Left ventricle myocardium inferior (tissue), 1 donor: ENCODE data around the gene ETS2. TPM values are rescaled to one million over a fixed set of nuclear protein-coding genes. Genes with fewer than 3 reads are reported as not detected.

Source experiments
- DNase-seq: peaks from one replicate; pipeline ENCODE4 v3.0.0-alpha.2; 2020
- H3K27ac ChIP-seq: fragments of 200-600 bp; replicated peaks from 2 replicates; pipeline ENCODE4 v1.8.0; 2021
- H3K27me3 ChIP-seq: fragments of 200-600 bp; 2 replicates; pipeline ENCODE4 v1.8.0; 2021; ENCODE audit warnings: low read depth
- H3K36me3 ChIP-seq: fragments of 200-600 bp; 2 replicates; pipeline ENCODE4 v1.8.0; 2021
- H3K4me1 ChIP-seq: fragments of 200-600 bp; 2 replicates; pipeline ENCODE4 v1.8.0; 2021
- H3K4me3 ChIP-seq: fragments of 200-600 bp; 2 replicates; pipeline ENCODE4 v1.8.0; 2021; ENCODE audit warnings: mild to moderate bottlenecking, moderate library complexity
- H3K9me3 ChIP-seq: fragments of 200-600 bp; replicated peaks from 2 replicates; pipeline ENCODE4 v1.8.0; 2021
- CTCF ChIP-seq: fragments of 200-600 bp; IDR thresholded peaks from 2 replicates; pipeline ENCODE4 v1.8.0; 2021; ENCODE audit warnings: antibody characterized with exemption, mild to moderate bottlenecking, borderline replicate concordance
- intact Hi-C: fragments of 100-400 bp; cut with micrococcal nuclease; formaldehyde crosslinking; loops from one replicate; pipeline ENCODE4 v1.11.0; 2022
- total RNA-seq: library from RNA; stranded (reverse); fragmentation: NEBNext Ultra II Directional; extraction: Animal tissue kit (Norgen Biotek cat#: 25700); gene quantifications from one replicate; pipeline ENCODE4 v1.2.1, GENCODE V29; 2021
- donor health status: DM: no; HTN: yes; CAD: no; lungs with severe emphysema.

ETS2 gene
- total RNA-seq, 1 donor from 2014 or later, result 40.9 TPM

GRCh38 chr21:38869946-38870345 is 64.2 kb downstream of the ETS2 start:
- no peak for DNase-seq
- Histone ChIP-seq H3K4me3 (no peak overlapping the region), H3K4me1 (no peaks in the 10 kb centered on the region), H3K27me3 (no peaks in the 10 kb centered on the region), H3K9me3 (no peaks in the 10 kb centered on the region), H3K27ac (no peak overlapping the region), H3K36me3 (no peaks in the 10 kb centered on the region)
- intact Hi-C loops, result no loop called here
- TF ChIP-seq CTCF, result no peak
